Measurements from ENCODE around the gene KCNMB3. TPM values are rescaled to one million over a fixed set of nuclear protein-coding genes. Genes with fewer than 3 reads are reported as not detected.
"Not testable (repeated sequence)": the region's sequence is repeated elsewhere in the genome, so short reads cannot be mapped to it uniquely, and the experiment has no call there.

The KCNMB3 gene, protein sequence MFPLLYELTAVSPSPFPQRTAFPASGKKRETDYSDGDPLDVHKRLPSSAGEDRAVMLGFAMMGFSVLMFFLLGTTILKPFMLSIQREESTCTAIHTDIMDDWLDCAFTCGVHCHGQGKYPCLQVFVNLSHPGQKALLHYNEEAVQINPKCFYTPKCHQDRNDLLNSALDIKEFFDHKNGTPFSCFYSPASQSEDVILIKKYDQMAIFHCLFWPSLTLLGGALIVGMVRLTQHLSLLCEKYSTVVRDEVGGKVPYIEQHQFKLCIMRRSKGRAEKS
- 0.92 and 1.9 TPM in 2 replicates for total RNA-seq (2014; rRNA removed; shearing (Covaris generic))
- 3.2 and 5.2 TPM in 2 replicates for polyA plus RNA-seq (2014; cell fraction: nucleus; rRNA removed)

DNA sequence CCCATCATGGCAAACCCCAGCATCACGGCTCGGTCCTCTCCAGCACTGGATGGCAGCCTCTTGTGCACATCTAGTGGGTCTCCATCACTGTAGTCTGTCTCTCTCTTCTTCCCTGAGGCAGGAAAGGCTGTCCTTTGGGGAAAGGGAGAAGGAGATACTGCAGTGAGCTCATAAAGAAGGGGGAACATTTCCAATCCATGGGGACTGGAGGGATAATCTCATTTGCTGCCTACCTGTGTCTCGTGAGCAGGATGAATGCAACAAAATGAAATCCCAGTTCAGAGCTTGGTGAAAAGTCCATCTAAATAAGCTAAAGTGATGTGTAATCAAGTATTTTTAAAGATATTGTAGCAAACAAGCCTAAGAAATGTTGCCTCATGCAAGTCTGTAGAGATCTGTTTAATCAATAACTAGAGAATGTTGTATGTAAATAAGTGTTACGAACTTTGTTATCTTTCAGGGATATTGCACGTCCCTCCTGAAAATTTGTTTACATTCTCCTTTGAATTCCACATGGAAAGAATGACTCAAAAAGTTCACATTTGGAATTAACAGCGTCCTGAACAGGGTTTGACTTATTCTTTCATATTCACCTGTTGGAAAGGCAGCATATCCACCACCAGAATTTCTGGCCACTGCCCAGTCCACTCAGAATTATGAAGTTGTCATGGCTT is at the start of gene KCNMB3:
KCNMB3 (minus strand) TSS at position 312 of the 674 bp plus-strand sequence; CDS start at position 188, 124 bp downstream.
- DNase-seq (ENCODE audit: extremely low read depth, low read depth), result no peak

DNA sequence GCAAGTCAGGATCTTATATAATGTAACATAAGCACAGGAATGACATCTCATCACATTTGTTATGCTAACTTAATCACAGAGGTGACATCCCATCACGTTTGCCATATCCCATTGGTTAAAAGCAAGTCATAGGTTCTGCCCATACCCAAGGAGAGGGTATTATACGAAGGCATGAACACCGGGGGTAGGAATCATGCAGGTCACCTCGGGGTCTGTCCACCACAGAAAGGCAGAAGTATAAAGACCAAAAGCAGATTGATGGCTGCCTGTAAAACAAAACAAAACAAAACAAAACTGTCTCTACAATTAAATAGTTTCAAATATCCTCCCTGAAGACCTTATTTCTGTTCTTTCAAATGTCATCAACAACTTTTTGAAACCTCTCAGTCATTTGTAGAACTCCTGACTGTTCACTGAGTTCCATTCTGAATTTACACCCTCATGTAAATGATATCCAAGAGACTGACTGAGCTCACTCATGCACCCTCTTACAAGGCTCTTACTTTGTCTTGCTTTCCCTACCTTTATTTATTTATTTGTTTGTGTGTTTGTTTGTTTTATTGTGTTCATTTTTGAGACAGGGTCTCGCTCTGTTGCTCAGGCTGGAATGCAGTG is 49.2 kb upstream of the KCNMB3 start:
- no peak for DNase-seq (ENCODE audit: extremely low read depth, low read depth)

DNA sequence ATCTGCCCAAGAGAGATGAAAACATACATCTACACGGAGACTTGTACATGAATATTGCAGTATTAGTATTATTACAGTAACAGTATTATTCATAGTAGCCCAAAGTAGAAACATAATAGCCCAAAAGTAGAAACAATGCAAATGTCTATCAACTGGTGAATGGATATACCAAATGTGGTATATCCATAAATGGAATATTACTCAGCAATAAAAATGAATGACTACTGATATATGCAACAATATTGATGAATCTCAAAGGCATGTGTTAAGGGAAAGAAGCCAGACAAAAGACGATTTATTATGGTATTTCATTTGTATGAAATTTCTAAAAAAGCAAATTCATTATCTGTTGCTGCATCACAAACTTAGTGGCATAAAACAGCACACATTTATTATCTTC is 48.4 kb upstream of the KCNMB3 start:
- DNase-seq (ENCODE audit: extremely low read depth, low read depth), result no peak

DNA sequence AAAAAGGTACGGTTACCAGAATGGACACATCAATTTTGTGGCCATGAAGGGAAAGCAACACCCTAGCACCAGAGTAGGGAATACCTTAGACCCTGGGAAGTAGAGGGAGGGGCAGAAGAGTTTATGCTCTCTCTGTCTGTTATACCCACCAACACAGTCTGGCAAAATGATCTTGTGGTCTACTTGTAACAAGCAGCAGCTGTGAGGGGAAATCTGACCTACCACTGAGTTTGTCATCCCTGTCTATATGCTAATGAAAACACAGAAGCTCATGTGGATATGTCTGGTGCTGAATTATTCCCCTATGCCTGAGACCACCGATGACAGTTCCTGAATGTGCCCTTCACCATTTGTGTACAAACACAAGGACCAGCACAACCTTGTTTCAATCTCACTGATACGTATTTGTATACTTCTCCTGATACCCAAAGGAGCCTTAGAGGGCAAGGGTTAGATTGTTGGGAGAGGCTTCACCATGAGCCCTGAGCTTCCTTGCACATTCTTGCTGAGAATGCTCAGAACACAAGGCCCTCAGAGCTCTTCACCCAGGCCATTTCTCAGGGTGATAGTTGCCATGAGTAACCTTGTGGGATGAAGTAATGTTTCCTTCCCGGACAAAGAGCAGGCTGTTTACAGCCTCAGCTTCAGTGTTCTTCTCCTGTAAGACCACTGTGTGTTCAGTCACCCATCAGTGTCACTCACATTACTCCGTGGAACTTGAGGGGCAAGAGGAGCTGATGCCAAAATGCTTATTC is 47.2 kb upstream of the KCNMB3 start:
- DNase-seq (ENCODE audit: extremely low read depth, low read depth), result no peak

DNA sequence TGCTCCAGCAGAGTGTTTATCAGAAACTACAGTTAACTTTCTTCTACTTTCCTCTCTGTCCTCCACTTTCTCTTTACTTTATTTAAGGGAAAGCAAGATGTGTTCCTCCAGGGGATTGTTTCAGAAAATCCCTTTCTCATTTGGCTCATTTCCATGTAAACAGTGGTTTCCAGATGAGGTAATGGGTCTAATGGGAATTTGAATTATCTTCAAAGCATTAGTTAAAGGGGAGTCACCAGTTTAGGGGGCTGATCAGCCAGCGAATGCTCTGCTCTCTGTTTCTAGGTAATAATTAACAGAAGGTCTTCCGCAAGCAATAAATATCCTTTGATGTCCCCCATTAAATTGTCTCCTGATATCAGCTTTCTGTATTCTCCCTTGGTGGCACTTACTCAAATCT is 41.5 kb upstream of the KCNMB3 start:
- DNase-seq (ENCODE audit: extremely low read depth, low read depth), result no peak

DNA sequence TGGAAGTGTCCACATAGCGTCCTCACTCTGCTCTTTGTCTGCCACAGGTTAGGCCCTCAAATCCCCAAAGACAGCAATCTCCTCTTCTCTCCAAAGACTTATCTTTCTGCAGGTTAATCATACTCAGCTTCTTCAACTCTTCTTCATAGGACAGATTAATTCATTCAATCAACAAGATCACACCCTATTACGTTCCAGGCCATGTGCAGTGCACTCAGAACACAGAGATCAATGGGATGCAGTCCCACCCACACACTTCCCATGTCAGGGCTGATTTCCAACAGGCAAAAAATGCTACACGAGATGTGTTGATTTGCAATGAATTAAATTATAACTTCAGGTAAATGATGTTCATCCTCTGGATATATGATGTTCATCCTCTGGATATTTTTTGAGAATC is 38.4 kb upstream of the KCNMB3 start:
- no peak for DNase-seq (ENCODE audit: extremely low read depth, low read depth)

DNA sequence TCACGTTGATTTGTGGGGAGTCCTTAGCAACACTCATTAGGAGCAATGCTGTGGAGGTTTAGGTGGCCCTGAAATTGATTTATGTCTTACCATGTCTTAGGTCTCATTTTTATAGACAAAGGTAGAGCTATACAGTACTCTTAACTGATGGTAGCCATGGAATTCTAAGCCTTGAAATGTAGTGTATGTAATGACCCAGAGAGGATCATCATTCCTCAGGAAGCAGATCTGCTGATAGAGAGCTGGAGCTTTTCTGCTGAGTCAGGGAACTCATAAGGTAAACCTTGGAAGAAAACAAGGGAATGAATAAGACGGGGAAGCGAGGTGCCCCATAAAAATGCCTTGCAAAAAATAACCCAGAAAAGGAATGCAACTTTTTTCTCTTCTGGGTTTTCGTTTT is 37.9 kb upstream of the KCNMB3 start:
- no peak for DNase-seq (ENCODE audit: extremely low read depth, low read depth)

DNA sequence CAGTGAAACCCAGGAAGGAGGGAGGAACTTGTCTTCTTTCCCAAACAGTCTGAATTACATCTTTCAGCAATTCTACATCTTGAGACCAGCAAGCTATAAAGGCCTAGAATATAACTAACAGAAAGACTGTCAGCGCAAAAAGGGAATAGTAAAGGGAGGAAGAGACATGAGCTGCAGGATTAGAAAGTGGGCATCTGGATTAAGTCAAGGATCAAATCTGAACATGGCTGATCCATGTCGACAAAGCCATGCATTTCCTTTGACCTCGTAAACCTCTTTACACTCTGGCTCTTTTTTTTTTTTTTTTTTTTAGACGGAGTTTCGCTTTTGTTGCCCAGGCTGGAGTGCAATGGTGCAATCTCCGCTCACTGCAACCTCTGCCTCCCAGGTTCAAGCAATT is 35.4 kb upstream of the KCNMB3 start:
- no peak for DNase-seq (ENCODE audit: extremely low read depth, low read depth)

DNA sequence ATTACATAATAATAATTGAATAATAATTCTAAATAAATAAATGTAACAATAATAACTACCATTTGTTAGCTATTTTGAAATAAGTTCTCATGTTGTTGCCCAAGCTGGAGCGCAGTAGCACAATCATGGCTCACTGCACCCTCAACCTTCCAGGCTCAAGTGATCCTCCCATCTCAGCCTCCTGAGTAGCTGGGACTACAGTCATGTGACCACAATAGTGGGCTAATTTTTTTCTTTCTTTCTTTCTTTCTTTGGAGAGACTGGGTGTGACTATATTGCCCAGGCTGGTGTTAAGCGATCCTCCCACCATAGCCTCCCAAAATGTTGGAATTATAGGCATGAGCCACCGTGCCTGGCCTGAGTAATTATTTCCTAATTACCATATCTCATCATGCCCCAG is 30.9 kb upstream of the KCNMB3 start:
- no peak for DNase-seq (ENCODE audit: extremely low read depth, low read depth)

DNA sequence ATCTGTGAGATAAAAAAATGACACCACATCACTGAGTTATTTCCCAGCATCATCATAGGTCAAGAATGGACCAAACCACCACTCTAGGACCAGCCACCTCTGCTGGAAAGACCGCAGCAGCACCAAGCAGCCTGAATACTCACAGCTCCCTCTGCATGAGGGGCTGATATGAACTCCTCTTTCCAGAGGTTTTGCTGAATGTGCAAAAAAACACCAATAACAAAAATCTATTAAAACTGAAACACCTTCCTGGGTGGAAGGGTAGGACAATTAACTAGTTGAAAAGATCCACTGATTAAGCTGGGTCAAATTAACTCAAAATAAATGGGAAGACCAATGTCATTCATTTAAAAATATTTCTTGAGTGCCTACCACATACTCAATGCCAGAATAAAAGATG is 28.9 kb upstream of the KCNMB3 start:
- no peak for DNase-seq (ENCODE audit: extremely low read depth, low read depth)

DNA sequence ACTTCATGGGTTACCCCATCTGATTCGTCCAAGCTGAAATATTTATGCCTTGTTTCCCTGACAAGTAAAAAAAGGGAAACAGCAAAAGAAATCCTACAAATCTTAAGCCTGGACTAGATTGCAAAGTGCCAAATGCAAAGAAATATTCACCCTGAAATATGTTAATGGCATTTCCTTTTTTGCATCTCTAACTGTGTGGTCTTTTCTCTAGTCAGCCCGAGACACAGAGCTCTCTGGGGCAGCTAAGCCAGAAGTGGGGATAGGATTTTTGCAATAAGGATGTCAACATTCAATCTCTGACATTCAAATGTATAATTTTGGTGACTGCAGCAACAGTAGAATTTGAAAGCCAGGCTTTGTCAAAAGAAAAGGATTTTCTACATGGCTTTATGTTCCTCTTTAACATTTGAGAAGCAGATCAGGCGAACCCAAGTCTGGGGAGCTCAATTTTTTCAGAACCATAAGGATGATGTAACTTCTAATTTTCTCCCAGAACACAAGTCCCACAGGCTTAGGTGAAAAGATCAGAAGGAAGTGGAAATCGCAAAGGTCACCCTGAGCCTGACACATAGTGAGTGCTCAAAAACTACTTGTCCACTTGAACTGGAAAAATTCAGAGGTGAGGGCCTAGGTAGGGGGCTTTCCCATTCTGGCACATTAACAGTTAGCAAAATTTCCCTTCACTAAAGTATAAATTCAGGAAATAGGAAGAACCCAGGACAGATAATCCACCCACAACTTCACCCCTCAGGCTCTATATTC is 28.2 kb upstream of the KCNMB3 start:
- DNase-seq (ENCODE audit: extremely low read depth, low read depth), result no peak

DNA sequence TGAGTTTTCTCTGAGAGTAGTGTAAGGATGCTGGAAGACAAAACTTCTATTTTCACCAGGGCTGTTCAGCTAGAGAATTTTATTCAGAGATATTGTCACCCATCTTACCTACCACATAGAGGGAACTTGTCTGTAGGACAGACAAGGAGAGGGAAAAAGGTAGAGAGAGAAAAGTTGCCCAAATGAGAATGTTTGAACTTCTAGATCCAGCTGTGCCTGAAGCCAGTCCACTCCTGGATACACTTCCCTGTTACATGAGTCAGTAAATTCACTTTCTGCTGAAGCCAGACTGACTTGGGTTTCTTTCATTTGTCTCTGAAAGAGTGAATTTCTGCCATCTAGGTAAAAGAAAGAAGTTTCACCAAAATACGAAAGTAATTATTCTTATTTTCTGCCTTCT is 27.2 kb upstream of the KCNMB3 start:
- no peak for DNase-seq (ENCODE audit: extremely low read depth, low read depth)

DNA sequence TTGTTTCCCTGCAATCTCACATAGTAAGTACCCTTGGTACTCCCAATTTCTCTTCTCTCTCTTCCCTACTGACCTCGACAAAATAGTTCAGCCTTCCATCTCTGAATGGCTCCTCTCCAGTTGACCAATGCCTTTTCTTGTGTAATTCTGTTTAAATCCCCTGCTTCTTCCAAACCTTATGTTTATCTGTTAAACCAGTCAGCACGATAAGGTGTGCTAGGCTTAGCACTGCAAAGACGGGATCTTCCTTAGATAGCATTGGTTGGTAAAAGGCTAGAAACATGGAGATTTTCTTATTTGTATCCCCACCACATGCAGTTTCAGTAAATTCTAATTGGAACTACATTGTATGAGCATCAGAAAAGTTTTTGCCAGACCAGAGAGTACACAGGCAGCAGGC is 25.8 kb upstream of the KCNMB3 start:
- no peak for DNase-seq (ENCODE audit: extremely low read depth, low read depth)

DNA sequence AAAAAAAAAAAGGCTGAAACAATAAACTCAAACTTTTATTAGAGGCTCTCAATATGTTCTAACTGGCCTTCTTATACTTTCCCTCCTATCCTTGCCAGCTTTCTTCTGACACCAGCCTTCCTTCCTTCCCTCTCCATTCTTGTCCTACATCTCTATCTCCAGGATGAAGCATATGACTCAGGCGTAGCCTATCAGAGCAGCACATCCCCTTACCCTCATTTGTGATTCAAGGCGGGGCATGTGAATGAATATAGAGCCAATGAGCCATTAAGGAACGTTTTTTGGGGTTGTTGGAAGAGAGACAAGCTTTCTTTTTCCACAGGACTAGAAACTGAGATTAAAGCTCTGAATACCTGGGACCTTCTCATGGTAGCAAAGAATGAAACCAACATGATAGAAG is 25.1 kb upstream of the KCNMB3 start:
- no peak for DNase-seq (ENCODE audit: extremely low read depth, low read depth)

DNA sequence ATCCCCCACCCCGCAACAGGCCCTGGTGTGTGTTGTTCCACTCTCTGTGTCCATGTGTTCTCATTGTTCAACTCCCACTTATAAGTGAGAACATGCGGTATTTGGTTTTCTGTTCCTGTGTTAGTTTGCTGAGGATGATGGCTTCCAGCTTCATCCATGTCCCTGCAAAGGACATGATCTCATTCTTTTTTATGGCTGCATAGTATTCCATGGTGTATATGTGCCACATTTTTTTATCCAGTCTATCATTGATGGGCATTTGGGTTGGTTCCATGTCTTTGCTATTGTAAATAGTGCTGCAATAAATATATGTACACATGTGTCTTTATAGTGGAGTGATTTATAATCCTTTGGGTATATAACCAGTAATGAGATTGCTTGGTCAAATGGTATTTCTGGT is 23.5 kb upstream of the KCNMB3 start:
- not testable (repeated sequence) for DNase-seq (ENCODE audit: extremely low read depth, low read depth)

DNA sequence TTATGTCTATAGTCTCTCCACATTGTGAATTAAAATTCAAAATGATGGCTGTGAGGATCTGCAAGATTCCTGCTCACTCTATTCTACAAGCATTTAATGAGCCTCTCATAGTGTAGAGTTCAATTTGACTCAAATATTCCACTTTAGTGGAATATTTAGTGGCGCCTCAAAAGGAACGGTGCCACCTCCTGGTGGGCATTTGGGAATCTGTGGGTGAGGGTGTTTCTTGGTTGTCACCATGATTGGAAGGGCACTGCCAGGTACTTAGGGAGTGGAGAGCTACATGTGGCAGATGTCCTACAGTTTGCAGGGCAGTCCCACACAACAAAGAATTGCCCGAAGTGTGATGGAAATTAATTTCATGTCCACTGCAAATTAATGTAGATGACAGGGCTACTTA is 21.5 kb upstream of the KCNMB3 start:
- DNase-seq (ENCODE audit: extremely low read depth, low read depth), result no peak

DNA sequence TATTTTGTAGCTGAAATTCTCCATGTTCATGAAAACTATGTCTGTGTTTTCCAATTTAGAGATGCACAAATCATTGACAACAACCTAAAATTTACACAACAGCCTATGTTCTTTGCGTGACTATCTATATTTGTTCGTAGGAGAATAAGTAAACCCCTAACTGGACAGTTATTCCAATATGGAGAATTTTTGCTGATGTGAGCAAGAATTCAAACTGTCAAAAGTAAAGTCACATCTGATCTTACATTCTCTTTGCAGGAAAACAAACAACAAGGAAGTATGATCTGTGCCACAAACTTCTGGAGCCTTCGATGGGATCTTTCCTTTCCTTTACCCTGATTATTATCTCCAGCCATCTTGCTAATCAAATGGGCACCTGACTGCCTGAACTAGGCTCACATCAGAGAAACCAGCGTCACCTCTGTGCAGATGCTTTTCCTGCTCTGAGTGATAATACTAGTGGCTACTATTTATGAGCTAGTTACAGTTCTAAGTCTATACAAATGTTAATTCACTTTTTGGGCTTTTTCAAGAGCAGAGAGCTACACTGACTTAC is 18.3 kb upstream of the KCNMB3 start:
- no peak for DNase-seq (ENCODE audit: extremely low read depth, low read depth)

DNA sequence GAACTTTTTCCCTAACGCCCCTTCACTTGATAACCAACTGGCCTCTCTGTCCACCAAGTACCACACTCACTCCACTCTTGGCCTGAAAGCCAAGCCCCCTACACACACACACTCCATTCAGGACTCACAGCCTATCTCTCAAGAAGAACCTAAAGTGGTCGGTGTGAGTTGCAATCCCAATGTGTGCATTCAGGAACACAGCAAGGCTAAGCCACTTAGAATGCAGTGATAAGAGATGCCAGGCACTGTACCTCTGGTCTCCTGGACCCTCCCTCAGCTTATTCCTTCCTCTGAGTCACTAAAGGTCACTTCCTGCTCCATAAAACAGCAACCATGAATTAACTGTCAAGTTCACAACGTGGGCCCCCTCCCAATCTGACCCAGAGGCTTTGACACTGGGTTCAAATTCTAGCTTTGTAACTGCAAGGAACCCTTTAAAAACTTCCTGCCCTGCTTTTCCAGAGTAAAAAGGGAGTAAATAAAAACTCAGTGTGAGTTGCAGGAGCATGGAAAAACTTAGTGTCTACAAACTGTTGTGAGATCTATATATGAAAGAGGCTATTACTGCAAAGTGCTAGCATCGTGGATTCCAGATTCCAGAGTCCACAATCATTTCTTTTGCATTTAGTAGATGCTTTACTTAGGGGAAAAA is 17.6 kb upstream of the KCNMB3 start:
- DNase-seq (ENCODE audit: extremely low read depth, low read depth), result no peak

DNA sequence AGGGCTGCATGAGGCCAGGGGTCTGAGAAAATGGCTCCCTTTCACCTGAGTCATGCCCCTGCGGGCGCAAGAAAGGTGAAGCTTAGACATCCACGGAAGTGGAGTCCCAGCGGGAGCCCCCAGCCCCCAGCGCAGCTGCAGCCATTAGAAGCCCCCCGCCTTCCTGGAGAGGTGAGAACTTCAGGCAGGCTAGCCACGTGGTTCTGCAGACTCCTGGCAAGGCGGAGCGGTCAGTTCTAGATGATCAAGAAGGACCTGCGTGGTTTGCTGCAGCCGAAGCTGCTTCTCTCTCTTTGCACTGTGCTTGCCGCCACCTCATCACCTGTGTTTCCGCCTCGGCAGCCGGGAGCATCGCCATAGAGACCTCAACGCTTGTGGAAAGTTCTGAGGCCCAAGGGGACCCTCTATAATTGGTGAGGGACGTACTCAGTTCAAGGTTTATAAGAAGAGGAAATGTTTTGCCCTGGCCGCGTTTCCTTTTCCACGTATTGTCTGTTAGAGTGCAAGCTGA is 15.8 kb upstream of the KCNMB3 start:
- no peak for DNase-seq (ENCODE audit: extremely low read depth, low read depth)

DNA sequence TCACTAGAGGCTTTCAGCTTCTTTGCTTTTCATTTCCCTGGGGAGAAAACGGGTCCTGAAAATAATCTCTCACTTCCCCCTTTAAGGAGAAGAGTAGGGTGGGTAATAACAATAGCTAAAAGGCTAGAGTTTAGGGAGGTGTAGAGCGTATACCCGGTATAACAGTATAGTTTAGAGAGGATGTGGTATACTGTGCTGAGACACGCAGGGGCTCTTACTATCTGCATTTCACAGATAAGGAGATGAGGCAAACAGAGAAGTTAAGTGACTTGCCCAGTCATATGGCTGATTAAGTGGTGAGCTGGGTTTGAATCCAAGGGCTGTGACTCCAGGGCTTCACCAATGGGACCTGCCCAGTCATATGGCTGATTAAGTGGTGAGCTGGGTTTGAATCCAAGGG is 15.0 kb upstream of the KCNMB3 start:
- DNase-seq (ENCODE audit: extremely low read depth, low read depth), result no peak
